ENCODE data around the gene TMEM141. TPM values are rescaled to one million over a fixed set of nuclear protein-coding genes. Genes with fewer than 3 reads are reported as not detected.
A peak's percentile ranks its signal among the peaks of the same experiment; 100 is the strongest.
"Not testable (repeated sequence)": the region's sequence is repeated elsewhere in the genome, so short reads cannot be mapped to it uniquely, and the experiment has no call there.

TMEM141 gene
- total RNA-seq, 1 experiment from 2014 or later, result 74.4 TPM

DNA sequence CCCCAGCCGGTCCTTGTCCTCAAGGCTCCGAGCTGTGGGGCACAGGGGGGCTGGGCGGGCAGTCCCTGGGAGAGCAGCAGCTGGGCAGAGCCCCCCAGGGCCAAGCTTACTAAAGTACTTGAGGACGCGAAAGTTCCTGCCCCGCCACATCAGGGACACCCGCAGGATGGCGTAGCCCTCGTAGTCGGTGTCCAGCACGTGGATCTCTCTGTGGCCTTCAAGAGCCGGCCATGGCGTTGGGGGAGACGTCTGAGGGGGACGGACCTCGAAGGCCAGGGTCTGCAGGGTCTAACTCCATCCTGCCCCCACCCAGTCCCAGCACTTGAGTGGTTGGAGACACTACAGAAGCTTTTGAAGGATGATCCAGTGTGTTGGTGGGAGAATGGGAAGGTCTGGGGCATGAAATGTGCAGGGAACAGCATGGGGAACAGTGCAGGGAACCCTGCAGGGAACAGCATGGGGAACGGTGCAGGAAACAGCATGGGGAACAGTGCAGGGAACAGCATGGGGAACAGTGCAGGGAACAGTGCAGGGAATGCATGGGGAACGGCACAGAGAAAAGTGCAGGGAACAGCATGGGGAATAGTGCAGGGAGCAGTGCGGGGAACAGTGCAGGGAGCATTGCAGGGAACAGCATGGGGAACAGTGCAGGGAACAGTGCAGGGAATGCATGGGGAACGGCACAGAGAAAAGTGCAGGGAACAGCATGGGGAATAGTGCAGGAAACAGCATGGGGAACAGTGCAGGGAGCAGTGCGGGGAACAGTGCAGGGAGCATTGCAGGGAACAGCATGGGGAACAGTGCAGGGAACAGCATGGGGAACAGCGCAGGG lies 35.6 kb upstream of the TMEM141 start:
- not testable (repeated sequence) for DNase-seq (ENCODE audit: low spot score)

DNA sequence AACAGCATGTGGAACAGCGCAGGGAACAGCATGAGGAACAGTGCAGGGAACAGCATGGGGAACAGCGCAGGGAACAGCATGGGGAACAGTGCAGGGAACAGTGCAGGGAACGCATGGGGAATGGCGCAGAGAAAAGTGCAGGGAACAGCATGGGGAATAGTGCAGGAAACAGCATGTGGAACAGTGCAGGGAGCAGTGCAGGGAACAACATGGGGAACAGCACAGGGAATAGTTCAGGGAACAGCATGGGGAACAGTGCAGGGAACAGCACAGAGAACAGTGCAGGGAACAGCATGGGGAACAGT lies 35.1 kb upstream of the TMEM141 start:
- no peak for DNase-seq (ENCODE audit: low spot score)

DNA sequence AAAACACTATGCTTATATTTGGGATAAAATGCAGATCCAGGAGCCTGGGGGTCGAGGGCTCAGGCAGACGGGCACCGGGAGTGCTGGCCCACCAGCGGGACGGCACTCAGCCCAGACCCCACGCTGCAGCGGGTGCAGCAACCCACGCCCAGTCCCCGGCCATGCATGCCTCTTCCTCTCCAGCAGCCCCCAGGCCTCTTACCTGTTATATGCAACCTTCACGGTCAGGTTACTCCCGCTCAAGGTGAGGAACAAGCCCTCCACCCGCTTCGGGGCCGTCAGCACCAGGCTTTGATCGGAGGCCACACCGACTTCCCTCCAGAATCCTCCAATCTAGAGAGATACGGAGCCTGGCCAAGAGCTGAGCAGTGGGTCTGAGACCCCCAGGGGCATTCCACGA lies 34.3 kb upstream of the TMEM141 start:
- no peak for DNase-seq (ENCODE audit: low spot score)

GRCh38 chr9:136757328-136757727 lies 33.8 kb upstream of the TMEM141 start:
- DNase-seq (ENCODE audit: low spot score), result no peak

DNA sequence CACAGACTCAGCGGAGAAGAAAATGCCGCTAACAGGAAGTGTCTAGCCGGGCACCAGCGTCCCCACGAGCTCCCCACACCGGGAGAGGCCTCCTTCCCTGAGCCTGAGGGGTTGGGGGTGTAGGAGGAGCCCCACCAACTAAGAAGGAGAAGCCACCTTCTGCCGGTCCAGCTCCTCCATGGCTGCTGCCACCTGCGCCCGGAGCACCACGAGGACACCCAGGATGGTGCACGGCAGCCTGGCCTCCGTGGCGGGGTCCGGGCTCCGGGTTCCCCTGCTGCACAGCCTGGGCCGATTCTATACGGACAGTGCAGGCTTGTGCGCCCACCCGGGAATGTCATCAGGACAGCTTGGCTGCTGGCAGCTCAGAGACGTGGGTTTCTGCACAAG lies 33.4 kb upstream of the TMEM141 start:
- DNase-seq (ENCODE audit: low spot score), result no peak

DNA sequence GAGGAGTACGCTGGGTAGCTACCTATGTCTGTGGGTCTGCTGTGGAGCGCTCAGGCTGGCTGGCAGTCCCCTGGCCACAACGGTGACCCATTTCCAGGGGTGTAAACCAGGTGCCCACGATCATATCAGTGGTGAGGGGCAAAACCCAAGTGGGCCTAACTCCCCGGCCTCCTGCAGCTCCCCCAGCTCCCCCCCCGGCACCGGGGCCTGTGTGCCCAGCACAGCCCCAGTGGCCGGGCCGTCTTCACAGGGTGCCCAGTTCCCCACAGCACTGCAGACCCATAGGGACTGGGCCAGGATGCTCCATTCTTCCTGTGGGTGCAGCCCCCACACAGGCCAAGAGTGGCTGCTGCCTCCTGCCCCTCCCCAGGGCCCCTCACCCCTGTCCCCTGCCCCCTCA lies 32.1 kb upstream of the TMEM141 start:
- DNase-seq (ENCODE audit: low spot score), result no peak

GRCh38 chr9:136759436-136760325 lies 31.5 kb upstream of the TMEM141 start:
- no peak for DNase-seq (ENCODE audit: low spot score)

DNA sequence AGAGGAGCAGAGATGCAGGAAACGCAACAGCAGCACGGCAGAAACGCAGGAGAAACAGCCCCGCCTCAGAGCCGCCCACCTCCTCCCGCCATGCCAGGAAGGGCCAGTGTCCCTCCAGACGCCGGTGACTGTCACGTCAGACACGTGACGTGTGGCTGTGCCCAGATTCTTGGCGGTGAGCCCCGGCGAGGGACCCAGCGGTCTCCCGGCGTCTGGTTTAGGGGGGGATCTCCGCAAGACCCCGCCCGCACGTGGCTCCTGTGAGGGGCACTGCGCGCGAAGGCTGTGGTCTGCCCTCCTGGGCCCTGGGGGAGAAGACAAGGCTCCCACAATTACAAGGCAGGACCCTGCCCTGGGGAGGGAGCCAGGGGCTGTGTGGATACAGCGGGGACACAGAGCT lies 30.7 kb upstream of the TMEM141 start:
- no peak for DNase-seq (ENCODE audit: low spot score)

- peak; percentile 80 for DNase-seq (ENCODE audit: low spot score)
Measured at GRCh38 chr9:136760834-136761544, 30.2 kb upstream of the TMEM141 start.

DNA sequence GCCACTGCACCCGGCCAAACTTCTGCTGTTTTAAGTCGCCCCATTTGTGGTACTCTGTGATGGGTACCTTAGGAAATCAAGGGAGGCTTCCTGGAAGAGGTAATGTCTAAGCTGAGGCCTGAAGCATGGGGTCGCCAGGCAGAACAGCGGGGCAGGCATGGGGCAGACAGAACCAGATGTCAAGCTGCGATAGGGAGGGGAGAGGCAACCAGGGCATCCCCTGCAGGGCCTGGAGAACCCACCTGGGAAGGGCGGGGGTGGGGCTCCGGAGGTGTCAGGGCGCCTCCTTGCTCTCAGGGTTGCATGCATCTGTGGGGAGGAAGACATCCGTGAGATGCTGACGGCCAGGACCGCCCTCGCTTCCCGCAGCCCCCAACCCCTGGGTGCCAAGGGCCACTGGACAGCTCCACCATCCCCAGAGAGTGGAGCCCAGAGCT lies 29.6 kb upstream of the TMEM141 start:
- no peak for DNase-seq (ENCODE audit: low spot score)

DNA sequence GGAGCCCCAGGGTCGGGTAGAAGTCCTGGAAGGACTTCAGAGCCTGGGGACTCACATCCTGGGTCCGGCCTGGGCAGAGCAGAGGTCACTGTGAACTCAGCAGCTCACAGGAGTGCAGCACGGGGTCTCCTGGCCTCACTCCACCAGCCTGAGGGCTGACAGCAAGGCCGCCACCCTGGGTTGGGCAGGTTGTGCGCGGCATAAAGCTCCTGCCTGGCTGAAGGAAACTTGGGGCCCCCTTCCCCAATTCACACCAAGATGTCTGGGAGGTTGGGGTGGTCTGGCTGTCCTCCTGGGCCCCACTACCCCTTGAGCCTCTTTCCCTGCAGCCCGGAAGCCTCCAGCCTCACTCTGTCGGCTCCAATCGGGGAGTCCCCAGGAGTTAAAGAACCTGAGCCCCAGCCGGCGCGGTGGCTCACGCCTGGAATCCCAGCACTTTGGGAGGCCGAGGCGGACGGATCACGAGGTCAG lies 28.9 kb upstream of the TMEM141 start:
- DNase-seq (ENCODE audit: low spot score), result no peak

- DNase-seq (ENCODE audit: low spot score), result no peak
Measured at GRCh38 chr9:136762915-136763648, 28.1 kb upstream of the TMEM141 start.

DNA sequence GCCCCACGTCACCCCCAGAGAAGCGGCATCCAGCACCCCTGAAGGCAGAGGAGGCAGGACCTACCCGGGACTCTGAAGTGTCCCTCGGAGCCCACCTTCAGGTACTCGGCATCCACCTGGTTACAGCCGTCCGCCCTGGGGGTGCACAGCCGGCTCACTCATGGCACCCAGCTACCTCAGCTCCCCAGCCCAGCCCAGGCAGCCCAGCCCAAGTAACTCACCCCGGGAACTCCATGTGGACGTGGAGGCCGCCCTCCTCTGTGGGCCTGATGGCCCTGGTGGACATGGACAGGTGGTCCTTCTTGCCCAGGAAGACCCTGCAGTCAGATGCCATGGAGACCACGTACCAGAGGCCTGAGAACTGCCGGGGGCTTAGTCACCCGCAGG lies 27.5 kb upstream of the TMEM141 start:
- DNase-seq (ENCODE audit: low spot score), result no peak

GRCh38 chr9:136764301-136764891 lies 26.7 kb upstream of the TMEM141 start, which contains the start of gene LCN15:
Gene LCN15, minus strand, starts transcription at chr9:136764518. Its CDS starts 30 bp downstream, at chr9:136764488.
- DNase-seq (ENCODE audit: low spot score), result no peak

- DNase-seq (ENCODE audit: low spot score), result no peak
Measured at GRCh38 chr9:136765041-136765440, 26.1 kb upstream of the TMEM141 start.

DNA sequence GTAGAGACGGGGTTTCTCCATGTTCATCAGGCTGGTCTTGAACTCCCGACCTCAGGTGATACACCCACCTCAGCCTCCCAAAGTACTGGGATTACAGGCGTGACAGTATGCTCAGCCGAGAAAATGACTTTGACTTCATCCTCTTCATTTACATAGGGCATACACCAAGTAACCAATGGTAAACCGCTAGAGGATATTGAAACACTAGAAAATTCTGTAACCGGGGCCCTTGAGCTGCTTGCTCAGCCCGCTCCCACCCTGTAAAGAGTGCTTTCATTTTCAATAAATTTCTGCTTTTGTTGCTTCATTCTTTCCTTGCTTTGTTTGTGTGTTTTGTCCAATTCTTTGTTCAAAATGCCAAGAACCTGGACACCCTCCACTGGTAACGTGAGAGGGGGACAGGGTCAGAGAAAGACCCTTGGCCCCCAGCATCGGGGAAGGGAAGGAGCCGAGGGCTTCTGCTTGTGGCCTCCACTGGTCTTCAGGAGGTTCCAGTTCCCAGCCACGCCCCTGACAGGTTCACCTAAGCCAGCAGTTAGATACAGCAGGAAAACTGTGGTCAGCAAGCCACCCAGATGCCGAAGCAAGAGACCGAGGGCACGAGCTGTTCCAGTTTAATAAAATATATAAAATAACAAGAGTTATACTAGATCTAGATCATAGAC lies 25.3 kb upstream of the TMEM141 start:
- DNase-seq (ENCODE audit: low spot score), result not testable (repeated sequence)

GRCh38 chr9:136766410-136767120 lies 24.6 kb upstream of the TMEM141 start:
- peak; percentile 88 for DNase-seq (ENCODE audit: low spot score)

DNA sequence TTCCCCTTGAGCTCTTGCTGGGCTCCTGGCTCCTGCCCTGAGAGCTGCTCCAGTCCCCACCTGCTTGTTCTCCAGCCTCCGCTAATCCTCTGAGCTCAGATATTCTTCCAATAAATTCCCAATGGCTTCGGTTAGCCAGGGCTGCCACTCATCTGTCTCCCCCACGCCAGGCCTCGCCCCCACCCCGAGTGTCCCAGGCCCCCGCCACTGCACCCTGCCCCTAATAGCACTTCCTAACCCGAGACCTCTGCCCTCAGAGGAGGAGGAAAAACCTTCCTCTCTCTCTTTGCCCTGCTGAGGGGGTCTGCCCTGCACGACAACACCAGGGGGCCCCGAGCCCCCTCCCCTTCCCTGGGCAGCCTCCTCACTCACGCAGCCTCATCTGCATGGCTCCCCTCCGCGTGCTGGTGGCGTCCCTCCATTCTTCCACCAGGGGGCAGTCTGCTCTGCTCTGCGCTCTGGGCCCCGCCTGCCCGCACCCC lies 21.4 kb upstream of the TMEM141 start:
- no peak for DNase-seq (ENCODE audit: low spot score)

DNA sequence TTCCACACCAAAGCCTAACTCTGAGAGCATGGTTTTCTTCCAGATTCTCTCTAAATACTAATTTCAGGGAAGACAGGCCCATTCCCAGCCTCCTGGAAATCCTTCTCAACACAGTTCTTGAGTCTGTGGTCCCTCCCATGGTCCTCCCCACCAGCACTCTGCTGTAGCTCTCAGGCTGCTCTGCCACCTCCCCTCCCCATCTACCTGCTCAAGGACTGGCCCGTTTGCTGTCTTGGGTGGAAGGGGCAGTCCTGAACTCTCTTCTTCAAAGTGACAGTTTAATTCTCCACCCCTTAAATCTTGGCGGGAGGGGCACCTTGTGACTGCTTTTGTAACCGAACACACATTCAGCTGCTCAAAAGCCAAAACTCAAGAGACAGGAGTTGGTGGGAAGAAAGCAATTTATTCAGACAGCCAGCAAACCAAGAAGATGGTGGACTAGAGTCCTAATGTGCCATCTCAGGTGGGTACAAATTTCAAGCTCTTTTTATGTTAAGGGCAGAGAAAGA lies 19.2 kb upstream of the TMEM141 start:
- DNase-seq (ENCODE audit: low spot score), result no peak
